Astrocyte of the hippocampus (primary cell): Measurements from ENCODE around the gene UCKL1.
"Not testable (repeated sequence)": the region's sequence is repeated elsewhere in the genome, so short reads cannot be mapped to it uniquely, and the experiment has no call there.

Experiments used
- DNase-seq: peaks from one replicate; pipeline ENCODE4 v3.0.0; 2011; ENCODE audit warnings: low read depth, low spot score

Gene UCKL1

DNA sequence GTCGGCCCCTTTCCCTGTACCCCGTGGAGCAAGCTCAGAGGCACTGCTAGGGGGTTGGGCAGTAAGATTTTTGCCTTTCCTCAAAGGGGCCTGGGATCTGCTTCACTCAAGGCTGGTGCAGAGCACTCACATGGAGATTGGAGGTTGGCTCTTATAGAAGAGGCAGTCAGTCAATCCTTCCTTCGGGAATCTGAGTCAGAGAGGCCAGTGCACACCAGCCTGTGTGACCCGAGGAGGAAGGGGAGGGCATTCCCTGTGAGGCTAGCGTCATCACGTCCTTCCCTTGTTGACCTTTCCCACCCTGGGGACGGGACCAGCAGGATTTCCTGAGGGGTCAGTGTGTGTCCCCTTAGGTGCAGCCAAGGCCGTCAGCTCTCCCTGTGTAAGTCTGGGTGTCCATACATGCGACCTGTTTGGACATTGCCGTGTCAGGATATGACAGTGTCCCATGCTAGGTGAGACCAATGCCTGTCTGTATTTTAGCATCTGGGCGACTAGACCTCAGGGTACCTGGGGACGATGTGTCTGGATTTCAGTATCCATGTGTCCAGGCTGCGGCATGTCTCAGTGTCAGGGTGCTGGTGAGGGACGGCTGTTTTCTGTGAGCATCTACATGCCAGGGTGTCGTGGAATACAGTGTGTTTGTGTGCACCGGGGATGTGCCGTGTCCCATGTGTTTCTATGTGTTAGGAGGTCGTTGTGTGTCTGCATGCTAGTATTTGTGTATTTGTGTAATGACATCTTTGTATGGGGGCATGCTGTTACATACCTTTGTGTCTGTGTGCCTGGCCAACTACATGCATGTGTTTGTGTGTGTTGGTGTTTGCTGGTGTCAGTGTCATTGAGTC, 16.3 kb upstream of the UCKL1 start:
- peak; percentile 2 for DNase-seq

DNA sequence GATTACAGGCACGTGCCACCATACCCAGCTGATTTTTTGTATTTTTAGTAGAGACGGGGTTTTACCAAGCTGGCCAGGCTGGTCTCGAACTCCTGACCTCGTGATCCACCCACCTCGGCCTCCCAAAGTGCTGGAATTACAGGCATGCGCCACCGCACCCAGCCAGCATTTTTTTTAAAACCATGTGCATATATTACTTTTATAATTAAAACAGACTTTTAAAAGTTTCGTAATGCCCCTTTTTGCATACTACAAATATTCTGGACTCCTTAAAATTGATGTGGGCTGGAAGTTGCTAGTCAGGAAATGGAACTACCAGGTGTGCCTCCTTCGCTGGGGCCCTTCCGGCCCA, 15.7 kb upstream of the UCKL1 start:
- DNase-seq = not testable (repeated sequence)

DNA sequence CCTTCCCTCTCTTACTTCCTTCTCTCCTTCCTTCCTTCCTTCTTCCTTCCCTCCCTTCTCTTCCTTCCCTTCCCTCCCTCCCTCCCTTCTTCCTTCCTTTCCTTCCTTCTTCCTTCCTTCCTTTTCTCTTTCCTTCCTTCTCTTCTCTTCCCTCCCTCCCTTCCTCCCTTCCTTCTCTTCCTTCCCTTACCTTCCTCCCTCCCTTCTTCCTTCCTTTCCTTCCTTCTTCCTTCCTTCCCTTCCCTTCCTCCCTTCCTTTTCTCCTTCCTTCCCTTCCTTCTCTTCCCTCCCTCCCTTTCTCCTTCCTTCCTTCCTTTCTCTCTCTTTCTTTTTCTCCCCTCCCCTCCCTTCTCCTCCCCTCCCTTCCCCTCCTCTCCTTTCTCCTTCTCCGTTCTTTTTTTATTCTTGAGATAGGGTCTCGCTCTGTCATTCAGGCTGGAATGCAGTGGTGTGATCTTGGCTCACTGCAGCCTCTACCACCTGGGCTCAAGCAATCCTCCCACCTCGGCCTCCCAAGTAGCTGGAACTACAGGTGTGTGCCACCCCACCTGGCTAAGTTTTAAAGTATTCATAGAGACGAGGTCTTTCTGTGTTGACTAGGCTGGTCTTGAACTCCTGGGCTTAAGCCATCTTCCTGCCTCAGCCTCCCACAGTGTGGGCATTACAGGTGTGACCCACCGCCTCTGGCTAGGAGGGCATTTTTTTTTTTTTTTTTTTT, 14.7 kb upstream of the UCKL1 start:
- no peak for DNase-seq

DNA sequence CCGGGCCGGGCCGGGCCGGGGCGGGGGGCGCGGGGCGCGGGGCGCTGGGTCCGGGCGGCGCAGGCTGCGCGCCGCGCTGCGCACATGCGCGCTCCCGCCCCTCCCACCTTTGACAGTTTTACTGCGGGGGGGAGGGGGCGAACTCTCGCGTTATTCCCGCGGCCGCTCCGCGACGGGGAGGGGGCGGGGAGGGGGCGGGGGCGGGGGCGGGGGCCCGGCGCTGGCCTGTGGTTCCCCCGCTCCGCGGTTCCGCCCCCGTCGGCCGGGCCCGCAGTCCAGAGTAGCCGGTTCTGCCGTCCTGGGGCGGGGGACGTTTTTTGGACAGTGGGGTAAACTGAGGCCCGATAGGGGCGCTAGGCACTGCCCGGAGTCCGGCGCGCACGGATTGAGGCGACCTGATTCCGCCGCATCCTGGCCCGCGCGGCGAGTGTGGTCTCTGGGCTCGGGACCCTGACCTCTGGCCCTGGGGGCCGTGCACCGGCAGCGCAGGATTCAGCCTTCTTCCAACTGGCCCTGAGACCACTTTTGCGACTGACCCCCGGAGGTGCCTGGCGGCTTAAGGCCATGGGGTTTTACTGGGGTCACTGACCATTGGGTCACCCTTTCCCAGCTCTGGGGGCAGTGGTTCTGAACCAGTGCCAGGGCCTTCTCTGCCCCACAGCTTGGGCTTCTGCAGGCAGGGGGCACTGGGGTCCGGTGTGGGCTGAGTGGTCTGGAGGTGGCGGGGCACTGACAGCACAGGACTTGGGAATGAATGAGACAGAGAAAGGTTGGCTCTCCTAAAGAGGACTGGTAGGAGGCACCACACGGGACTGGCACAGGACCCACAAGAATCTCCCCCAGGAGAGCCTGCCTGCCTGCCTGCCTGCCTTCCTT, 13.9 kb upstream of the UCKL1 start, which contains the start of gene ZNF512B:
Gene ZNF512B, minus strand, starts transcription at position 93 of the 876 bp plus-strand sequence. CDS start 1,980 bp downstream, outside the sequence.
- peak; percentile 86 for DNase-seq

DNA sequence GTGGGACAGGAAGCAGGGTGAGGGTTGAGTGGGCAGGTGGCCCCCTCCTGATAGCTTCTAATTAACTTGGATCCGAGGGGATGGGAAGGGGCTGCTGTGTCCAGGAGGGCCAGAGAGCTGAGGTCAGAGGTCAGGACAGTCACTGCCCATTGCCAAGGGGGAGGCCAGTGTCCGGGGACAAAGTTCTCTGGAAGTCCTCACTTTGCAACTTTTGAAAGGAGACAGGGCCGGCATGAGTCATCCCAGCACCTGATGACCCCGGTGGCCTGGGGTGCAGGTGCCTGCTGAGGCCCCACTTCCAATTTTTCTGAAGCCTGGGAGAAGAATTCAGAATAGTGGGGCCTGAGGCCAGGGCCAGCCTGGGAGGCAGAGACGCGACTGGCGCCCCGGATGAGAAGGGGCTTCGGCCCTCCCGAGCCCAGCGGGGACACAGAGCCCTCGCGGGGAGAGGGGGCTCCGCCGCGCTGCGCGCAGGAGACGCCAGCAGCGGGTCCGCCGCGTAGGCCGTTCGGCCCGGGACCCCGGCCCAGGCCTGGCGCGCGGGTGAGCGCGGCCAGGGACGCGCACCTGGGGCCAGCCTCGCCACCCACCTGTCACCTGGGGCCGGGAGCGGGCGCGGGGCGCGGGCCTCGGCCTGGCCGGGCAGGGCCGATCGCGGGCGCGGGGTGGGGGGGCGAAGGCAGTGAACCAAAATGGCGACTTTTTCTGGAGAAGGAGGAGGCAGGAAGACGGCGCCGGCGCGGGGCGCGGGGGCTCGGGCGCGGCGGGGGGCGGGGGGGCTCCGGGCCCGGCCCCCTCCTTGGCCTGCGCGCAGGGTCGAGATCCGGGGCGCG, 12.9 kb upstream of the UCKL1 start:
- peak; percentile 47 for DNase-seq

DNA sequence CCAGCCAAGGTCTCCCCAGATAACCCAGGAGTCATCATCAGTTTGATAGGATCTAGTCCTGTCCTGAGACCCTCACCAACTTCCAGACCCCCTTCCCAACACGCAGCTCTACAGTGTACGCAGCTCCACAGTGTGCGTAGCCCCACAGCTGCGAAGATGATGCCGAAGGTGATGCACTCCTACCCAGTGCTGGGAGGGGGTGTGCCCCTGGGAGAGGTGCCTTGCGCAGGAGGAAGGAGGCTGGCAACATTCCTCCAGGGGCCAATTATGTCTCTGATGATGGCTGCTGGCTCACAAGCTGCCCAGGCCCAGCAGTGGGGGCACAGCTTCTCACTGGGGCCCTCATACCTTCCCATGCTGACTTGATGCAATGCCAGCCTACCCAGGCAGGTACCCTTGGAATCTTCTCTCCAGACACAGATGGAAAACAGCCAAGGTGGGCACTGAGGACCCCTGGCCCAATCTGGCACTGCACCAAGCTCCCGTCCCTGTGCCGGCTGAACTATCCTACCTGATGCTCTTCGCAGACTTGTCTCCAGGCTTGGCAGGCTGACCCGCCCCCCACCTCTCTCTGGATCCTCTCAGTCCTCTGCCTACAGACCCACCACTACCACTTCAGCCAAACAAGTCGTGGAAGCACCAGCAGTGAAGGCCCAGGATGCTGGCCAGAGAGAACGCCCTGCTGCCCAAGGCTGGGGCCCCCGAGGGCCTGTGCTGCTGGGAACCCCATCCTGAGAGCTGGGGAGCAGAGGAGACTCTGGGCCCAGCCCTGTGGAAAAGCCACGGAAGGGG, 12.1 kb upstream of the UCKL1 start:
- DNase-seq = no peak

DNA sequence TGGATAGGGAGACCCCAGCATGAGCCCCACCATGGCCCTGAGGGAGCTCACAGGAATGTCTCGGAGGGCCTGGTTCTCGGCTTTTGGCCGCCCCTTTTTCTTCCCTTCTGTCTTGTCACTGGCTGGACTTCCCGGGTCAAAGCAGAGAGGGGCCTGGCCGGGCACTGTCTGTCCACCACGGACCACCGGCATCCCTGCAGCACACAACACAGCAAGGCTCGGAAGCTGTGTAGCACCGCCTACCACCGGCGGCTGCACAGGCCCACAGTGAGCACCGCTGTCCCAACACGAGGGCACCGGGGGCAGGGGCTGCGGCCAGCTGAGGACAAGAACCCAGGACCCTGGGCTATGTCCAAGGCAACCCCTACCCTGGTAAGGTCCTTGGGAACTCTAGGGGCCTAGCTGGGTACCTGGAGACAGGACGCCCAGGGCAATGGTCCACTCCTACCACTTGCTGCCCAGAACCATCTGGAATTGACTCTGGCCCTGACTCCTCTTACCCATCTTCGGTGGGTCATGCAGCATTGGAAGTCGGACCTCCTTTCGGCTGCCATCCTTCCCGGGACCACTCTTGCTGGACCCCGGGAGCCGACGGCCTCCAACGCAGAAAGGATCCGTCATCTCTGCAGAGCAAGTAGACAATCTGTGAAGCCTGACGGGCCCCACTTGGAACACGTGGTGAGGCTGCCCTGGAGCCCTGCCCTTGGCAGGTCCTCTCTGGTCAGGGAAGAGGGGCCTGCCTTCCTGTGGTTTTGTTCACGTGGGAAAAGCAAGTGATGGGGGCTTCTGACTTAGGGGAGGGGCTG, 11.3 kb upstream of the UCKL1 start:
- no peak for DNase-seq

DNA sequence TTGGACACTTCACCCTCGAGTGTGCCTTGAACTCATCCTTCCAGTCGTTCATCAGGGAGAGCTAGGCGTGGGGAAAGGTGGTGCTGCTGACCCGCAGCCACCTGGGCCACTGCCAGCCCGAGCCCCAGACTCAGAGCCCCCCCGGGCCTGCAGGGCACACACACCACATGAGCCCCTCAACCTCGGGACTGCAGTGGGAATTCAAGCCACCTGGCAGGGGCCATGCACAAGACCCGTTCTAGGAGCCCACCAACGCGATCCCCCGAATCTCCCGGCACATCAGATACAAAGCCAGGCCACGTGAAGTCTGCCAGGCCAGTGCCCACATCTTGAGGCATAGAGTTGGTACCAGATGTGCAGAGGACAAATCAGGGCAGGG, 10.7 kb upstream of the UCKL1 start:
- DNase-seq = no peak

DNA sequence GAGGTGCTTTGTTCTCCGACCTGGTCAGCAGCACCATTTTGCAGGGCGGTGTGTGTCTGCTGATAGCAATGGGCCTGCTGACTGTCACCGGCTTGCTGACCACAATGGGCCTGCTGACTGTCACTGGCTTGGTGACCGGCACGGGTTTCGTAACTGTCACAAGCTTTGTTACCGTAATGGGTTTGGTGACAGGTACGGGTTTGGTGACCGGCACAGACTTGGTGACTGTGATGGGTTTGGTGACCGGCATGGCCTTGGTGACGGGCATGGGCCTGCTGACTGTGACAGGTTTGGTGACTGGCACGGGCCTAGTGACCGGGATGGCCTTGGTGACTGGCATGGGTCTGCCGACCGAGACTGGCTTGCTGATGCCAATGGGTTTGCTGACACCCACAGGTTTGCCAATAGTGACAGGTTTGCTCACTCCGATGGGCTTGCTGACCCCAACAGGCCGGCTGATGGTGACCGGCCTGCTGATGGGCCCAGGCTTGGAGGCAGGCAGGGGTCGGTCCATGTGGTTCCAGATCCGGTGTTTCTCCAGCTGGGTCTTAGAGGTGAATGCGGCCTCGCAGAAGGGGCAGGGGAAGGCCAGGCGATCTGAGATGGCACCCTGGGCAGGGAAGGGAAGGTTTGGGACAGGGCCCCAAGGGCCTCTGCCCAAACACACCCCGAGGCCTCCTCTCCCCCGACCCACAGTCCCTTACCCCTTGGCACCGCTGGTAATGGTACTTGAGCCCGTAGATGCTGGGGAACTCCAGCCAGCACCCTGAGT, 10.1 kb upstream of the UCKL1 start:
- no peak for DNase-seq

DNA sequence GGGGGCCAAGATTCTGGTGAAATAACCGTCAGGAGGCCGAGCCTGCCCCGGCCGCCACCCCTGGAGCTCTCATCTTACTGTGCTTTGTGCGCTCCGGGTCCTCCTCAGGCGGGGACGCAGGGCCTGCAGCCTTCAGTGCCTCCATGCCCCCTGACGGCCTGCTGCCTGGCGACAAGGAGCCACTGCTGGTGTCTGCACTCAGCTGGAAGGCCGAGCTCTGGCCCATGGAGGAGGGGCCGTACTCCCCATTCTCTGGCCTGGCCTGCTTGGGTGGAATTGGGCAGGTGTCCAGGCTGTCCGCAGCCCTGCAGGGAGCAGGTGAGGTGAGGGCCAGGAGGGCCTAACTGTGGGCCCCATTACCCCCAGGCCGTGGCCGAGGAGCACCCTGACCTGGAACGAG, 8.2 kb upstream of the UCKL1 start:
- DNase-seq = no peak

DNA sequence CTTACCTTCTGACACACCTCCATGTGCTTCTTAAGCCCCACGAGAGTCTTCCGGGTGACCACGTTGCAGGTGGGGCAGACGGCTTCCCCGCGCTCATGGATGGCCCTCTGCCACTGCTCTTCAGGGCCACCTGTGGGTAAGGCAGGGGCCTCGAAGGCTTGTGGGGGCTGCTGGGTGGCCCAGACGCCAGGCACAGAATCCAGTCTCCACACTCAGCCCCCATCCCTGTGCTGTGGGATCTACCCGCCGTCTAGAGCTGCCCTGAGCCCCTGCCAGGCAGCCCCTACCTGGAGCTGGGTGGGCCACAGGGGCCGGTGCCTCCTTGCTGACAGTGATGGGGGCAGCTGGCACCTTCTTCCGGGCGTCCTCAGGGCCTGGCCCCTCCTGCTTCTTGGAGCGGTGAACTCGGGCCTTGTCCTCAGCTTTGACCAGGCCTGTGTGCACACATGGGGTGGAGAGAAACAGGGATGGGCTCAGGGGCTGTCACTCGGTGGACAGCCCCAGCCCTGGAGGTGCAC, 7.6 kb upstream of the UCKL1 start:
- no peak for DNase-seq

DNA sequence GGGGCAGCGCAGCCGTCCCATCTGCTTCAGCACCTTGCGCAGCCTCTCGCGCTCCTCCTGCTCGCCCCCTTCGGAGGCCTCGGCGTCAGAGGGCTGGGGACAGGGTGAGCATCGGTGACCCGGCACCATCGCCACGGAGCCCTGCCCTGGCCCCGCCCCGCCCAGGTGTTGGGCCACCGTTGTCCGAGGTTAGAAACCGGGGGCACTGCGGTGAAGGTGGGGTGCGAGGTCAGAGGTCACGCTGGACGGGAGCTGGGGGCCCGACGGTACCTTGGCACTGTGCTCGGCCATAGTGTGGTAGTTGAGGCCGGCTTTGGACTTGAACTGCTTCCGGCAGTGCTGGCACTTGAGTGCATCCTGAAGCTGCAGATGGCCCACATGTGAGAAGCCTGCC, 7.1 kb upstream of the UCKL1 start:
- DNase-seq = no peak

DNA sequence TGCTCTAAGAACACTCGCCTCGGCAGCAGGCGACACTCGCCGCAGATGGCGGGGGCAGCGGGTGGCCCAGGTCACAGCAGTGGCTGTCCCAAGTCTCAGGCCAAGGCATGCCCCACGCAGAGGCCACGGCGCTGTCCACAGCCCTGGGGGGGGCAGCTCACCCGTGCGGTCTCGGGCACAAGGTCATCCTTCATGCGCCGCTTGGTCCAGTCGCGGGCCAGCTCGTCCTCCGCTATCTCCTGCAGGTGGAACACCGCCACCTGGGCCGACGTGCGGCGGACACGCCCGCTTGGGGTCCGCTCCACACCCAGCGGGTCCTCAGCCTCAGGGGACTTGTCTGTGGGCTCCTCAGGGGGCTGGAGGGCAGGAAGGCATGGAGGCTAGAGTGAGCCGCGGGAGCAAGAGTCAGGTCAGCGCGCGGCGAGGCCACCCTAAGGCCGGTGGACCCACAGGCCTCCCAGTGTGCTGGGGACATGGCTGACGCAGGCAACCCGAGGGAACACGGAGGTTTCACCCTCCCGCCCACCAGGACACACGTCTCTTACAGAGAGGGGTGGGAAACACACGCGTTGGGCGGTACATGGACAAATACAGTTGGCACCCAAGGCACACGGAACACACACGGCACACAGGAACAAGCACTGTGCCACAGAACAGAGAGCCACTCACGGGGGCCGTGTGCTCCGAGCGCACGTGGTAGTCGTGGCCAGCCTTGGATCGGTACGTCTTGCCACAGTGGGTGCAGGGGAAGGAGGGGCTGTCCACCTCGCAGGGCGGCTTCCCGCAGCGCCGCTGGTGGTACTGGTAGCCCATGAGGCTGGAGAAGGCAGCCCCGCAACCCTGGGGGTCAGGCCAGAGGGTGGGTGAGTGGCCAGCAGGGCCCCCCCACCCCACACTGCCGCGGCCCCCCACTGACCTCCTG, 6.5 kb upstream of the UCKL1 start:
- DNase-seq = no peak

DNA sequence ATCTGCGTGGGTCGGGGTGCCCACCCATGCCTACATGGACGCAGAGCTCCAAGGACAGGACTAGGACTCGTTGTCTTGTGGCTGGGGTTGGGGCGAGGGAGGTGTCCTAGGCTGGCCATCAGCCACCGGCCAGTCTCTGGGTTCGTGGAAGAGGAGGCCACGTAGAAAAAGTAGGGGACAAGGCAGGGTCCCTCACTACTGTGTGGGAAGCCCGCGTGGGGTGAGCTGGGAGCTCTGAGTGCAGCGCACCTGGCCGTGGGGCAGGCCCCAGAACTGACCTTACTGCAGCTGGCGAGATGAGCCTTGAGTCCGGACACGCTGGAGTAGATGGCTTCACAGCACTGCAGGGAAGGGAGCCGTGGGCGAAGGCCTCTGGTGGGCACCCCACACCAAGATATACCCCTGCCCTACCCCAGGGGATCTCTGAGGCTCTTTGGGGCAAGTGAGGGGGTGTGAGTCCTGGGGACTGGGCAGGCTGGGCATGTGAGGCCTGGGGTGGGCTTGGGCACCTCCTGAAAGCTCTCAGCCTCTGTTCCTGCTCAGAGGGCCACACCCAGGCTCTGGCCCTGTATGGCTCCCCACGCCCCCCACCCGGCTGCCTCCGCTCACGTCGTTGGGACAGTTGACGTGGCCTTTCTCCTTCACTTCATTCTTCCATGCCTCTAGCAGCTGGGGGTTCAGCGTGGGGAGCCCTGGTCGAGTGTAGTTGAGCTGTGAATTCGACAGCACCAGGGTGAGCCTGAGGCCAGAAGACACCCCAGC, 5.6 kb upstream of the UCKL1 start:
- no peak for DNase-seq

DNA sequence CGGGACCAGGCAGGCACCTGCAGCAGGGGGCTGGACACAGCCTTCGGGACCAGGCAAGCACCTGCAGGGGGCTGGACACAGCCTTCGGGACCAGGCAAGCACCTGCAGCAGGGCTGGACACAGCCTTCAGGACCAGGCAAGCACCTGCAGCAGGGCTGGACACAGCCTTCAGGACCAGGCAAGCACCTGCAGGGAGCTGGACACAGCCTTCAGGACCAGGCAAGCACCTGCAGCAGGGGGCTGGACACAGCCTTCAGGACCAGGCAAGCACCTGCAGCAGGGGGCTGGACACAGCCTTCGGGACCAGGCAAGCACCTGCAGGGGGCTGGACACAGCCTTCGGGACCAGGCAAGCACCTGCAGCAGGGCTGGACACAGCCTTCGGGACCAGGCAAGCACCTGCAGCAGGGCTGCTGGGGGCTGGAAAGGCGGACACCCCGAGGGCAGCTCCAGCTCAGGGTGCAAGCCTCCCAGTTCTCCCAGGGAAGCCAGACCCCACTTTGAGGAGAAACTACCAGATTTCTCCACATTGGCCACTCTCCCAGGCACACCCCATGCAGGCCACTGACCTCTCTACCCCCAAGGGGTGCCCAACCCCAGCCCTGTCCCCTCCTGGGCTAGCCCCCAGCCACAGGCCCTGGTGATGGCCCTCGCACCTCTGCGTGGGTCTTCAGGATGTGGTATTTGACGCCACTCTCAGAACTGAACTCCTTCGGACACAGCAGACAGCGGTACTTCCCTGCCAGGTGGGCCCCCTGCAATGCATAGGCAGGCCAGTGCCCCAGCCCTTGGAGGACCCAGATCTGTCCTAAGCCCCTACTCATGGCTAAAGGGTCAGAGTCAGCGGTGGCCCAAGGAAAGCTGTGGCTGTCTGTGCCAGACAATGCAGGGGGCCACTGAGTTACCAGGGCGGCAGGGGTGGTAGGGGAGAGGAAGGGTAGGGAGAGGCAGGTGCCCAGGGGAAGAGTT, 4.7 kb upstream of the UCKL1 start:
- DNase-seq = not testable (repeated sequence)

DNA sequence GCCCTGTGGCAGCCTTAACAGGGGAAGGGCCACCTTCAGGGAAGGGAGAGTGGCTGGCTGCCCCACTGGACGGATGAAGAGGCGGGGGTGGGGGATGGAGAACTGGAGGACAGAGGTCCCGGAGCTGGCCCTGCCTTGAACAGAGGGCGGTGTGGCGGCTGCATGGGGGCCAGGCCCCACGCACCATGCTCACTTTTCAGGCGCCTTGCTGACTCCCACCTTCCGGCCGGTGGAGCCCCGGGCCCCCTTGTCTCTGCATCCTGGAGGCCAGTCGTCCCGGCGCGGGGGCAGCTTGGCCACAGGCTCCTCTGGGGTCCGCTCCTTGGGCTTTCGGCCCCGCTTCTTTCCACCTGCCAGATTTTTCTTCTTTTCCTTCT, 3.5 kb upstream of the UCKL1 start:
- no peak for DNase-seq
